ENCODE measurements around the gene CSMD2.

- no peak for TF ChIP-seq CREB5 (CRISPR knock-in tag; IDR thresholded peaks at IDR 0.05; ENCODE audit: low read depth)
- no peak for TF ChIP-seq POU6F1 (CRISPR knock-in tag; IDR thresholded peaks at IDR 0.05; ENCODE audit: borderline replicate concordance, low read depth)
- TF ChIP-seq PATZ1 (CRISPR knock-in tag; IDR thresholded peaks at IDR 0.05; ENCODE audit: borderline replicate concordance) = no peak
- TF ChIP-seq SNAI2 (CRISPR knock-in tag; IDR thresholded peaks at IDR 0.05) = no peak
- TF ChIP-seq ZNF565 (CRISPR knock-in tag; conservative IDR thresholded peaks at IDR 0.05; ENCODE audit: low read depth) = no peak
- no peak for TF ChIP-seq TSHZ2 (CRISPR knock-in tag; IDR thresholded peaks at IDR 0.05)
- no peak for TF ChIP-seq RARB (CRISPR knock-in tag; IDR thresholded peaks at IDR 0.05)
- no peak for TF ChIP-seq ZFP30 (CRISPR knock-in tag; IDR thresholded peaks at IDR 0.05)
Observed at GRCh38 chr1:33908324-33908956, 256.6 kb downstream of the CSMD2 start.

All from SK-N-SH treated with all-trans-retinoic acid at 6 μM for 48 hours (cell line).